ENCODE results near the gene CRYAB.

CRYAB gene

DNA sequence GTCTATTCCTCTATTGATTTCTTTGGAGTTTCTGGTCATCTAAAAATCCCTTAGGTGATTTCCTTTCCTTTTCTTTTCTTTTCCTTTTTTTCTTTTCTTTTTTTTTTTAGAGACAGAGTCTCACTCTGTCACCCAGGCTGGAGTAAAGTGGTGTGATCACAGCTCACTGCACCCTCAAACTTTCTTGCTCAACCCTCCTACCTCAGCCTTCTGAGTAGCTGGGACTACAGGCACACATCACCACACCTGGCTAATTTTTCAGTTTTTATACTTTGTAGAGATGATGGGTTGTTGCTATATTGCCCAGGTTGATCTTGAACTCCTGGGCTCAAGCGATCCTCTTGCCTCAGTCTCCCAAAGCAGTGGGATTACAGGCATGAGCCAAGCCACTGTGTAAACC, 5.2 kb upstream of the CRYAB start:
- no peak for DNase-seq (ENCODE audit: extremely low read depth, low read depth)
- TF ChIP-seq, protein P1, sequence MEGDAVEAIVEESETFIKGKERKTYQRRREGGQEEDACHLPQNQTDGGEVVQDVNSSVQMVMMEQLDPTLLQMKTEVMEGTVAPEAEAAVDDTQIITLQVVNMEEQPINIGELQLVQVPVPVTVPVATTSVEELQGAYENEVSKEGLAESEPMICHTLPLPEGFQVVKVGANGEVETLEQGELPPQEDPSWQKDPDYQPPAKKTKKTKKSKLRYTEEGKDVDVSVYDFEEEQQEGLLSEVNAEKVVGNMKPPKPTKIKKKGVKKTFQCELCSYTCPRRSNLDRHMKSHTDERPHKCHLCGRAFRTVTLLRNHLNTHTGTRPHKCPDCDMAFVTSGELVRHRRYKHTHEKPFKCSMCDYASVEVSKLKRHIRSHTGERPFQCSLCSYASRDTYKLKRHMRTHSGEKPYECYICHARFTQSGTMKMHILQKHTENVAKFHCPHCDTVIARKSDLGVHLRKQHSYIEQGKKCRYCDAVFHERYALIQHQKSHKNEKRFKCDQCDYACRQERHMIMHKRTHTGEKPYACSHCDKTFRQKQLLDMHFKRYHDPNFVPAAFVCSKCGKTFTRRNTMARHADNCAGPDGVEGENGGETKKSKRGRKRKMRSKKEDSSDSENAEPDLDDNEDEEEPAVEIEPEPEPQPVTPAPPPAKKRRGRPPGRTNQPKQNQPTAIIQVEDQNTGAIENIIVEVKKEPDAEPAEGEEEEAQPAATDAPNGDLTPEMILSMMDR (IDR thresholded peaks at IDR 0.05; ENCODE audit: low read depth, low read length), result no peak

DNA sequence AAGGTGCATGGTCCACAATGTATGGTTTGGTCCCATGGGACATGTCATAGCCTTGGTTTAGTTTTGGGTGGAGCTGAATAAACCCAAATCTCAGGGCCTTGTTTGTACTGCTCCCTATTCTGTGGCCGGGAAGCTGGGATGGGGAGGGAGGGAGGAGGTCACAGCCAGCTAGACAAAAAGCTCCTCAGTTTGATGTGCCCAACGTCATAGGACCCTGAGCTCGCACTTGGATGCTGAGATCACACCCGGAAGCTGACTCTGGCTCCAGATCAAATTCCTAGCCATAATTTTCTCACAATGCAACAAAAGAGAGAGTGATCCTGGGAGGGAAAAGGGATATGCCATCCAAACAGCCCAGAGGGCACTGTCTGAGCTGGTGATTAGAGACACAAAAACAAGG, 2.4 kb upstream of the CRYAB start:
- peak; percentile 43 for DNase-seq (ENCODE audit: extremely low read depth, low read depth)

DNA sequence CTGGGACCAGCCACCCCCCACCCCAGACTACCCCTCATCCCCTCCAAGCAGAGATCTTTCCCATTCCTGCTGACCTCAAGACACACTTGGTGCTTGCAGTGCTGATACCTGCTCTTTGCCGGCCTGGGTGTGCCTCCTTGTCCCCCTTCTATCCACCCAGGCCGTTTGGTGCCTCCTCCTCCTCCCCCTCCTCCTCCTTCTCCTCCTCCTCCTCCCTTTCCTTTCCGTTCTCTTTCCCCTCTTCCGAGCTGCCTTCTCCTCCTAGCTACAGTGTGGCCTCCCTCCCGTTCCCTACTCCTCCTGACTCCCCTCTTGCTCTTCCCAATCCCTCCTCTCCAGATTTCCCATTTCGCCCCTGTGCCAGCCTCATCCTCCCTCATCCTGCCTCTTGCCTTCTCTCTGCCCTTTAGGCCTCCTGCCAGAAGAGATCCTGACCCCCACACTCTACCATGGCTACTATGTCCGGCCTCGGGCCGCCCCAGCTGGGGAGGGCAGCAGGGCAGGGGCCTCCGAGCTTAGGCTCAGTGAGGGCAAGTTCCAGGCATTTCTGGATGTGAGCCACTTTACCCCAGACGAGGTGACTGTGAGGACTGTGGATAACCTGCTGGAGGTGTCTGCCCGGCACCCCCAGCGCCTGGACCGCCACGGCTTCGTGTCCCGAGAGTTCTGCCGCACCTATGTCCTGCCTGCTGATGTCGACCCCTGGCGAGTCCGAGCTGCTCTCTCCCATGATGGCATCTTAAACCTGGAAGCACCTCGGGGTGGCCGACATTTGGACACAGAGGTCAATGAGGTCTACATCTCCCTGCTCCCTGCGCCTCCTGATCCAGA, 1.7 kb upstream of the CRYAB start:
- DNase-seq (ENCODE audit: extremely low read depth, low read depth), result no peak
- TF ChIP-seq, protein P1 (IDR thresholded peaks at IDR 0.05; ENCODE audit: low read depth, low read length), result no peak

More for the DNA sequence above, 2.4 kb upstream of the CRYAB start:
- TF ChIP-seq, protein P1 (IDR thresholded peaks at IDR 0.05; ENCODE audit: low read depth, low read length), result no peak

DNA sequence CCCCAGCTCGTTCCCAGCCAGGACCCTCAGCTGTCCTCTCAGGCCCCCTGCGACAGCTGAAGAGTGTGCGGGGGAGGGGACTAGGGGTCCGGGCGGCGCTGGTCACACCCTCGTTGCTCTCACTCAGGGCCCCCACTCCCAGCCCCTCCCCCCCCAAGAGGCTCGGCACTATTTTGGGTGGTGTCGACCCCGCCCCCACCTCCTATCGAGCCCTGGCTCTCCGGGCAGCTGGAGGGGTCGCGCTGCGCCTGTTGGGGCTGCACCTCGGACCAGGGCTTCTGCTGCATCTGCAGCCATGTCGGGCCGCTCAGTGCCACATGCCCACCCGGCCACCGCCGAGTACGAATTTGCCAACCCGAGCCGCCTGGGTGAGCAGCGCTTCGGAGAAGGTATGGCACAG, 965 bp upstream of the CRYAB start, which contains the start of gene HSPB2:
HSPB2 (plus strand) TSS at position 200 of the 400 bp plus-strand sequence; CDS start at position 296, 96 bp downstream.
- no peak for DNase-seq (ENCODE audit: extremely low read depth, low read depth)
- TF ChIP-seq, protein P1 (IDR thresholded peaks at IDR 0.05; ENCODE audit: low read depth, low read length), result no peak

DNA sequence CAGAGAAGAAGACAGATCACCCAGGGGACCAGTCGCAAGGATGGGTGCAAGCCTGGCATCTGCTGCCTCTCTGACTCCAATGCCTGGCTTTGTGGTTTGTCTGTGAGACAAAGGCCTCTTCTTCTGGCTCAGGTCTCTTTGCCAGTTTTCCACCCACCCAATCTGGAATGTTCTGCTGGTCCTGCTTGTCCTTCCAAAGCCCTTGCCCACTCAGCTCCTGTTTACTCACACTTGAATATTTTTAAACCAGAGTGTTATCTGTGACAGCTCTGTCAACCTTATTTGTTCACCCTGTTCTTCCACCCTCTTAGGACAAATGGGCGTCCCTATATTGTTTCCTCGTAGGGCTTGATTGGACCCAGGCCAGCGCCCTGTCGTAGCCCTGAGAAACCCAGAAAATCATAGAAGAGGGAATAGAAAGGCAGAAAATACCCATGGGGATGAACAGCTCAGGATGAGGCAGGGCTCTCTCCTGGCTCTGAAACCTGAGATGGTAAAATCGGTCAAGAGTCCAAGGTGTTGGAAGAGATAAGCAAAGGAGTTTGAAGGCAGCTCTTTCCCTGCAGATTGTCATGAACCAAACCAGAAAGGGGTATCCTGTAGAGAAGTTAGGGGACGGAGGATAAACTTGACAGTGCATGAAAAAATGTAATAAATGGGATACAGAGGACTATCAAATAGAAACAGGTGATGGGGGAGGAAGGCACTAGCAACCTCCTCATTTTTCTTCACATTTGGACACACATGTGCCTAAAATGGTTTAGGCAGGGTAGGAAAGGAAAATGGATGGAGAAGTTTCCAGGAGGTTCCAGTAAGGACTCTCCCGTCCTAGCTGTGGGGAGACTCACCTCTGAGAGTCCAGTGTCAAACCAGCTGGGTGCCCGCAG, 651 bp downstream of the CRYAB start:
- TF ChIP-seq, protein P1 (IDR thresholded peaks at IDR 0.05; ENCODE audit: low read depth, low read length), result no peak
- no peak for DNase-seq (ENCODE audit: extremely low read depth, low read depth)

DNA sequence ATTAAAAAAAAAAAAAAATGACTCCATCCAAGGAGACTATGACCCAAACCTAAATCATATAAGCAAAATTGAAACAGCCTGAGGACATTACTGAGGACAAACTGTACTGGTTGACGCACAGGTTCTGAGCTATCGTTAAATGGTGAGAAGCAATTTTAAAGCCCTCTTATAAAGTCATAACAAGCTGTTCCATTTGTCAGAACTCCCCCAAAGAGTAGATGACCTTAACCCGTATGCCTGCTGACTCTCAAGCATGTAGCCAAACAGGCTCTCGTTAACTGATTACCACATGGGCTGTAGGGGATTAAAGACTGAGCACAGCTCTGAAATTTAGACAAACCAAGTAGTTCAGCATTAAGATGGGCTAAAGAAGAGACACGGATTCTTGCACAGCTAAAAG, 2.2 kb downstream of the CRYAB start:
- TF ChIP-seq, protein P1 (IDR thresholded peaks at IDR 0.05; ENCODE audit: low read depth, low read length), result no peak
- no peak for DNase-seq (ENCODE audit: extremely low read depth, low read depth)

Data from AG09319 (cell line).